NB4 (cell line): ENCODE measurements around the gene SHB.

Source experiments
- DNase-seq: peaks from one replicate; pipeline ENCODE4 v3.0.0; 2010; ENCODE audit warnings: low read depth
- H3K4me3 ChIP-seq: one replicate; pipeline ENCODE4 v1.5.1; 2011; ENCODE audit warnings: mild to moderate bottlenecking, low read depth, low read length, moderate library complexity
- CTCF ChIP-seq: IDR thresholded peaks from one replicate; pipeline ENCODE4 v1.5.1; 2012; ENCODE audit warnings: low read depth, low read length
- MAX ChIP-seq: IDR thresholded peaks from 2 replicates; pipeline ENCODE4 v1.6.1; 2011; ENCODE audit warnings: low read depth, low read length
- MYC ChIP-seq: IDR thresholded peaks from 2 replicates; pipeline ENCODE4 v1.6.1; 2011; ENCODE audit warnings: low read depth, low read length
- POLR2A ChIP-seq: IDR thresholded peaks from 2 replicates; pipeline ENCODE4 v1.6.1; 2011; ENCODE audit warnings: mild to moderate bottlenecking; ENCODE audit not compliant: insufficient read length; ENCODE audit errors: extremely low read depth

Gene SHB

GRCh38 chr9:37948417-37948980 lies 120.5 kb downstream of the SHB start:
- no peak overlapping the region for H3K4me3 ChIP-seq
- DNase-seq: no peak
- TF ChIP-seq POLR2A (no peak), CTCF (no peak), MAX (no peak), MYC (no peak)

- no peak for TF ChIP-seq POLR2A
- no peak for TF ChIP-seq CTCF
- no peak for TF ChIP-seq MAX
- no peak for TF ChIP-seq MYC
- no peak overlapping the region for H3K4me3 ChIP-seq
Measured at GRCh38 chr9:37947977-37948376, 121.0 kb downstream of the SHB start.

GRCh38 chr9:37947471-37947870 lies 121.6 kb downstream of the SHB start:
- no peak for DNase-seq
- no peak for TF ChIP-seq MYC
- no peak for TF ChIP-seq POLR2A
- TF ChIP-seq CTCF: no peak
- TF ChIP-seq MAX: no peak
- no peak overlapping the region for H3K4me3 ChIP-seq

More at GRCh38 chr9:37947977-37948376, 121.0 kb downstream of the SHB start:
- DNase-seq: no peak

- no peak for DNase-seq
- TF ChIP-seq POLR2A: no peak
- TF ChIP-seq MYC: no peak
- TF ChIP-seq CTCF: no peak
- TF ChIP-seq MAX: no peak
- H3K4me3 ChIP-seq: no peak overlapping the region
Measured at GRCh38 chr9:37946971-37947370, 122.1 kb downstream of the SHB start.

GRCh38 chr9:37946041-37946440 lies 123.0 kb downstream of the SHB start:
- no peak for TF ChIP-seq POLR2A
- TF ChIP-seq MAX: no peak
- TF ChIP-seq MYC: no peak
- no peak for TF ChIP-seq CTCF
- no peak overlapping the region for H3K4me3 ChIP-seq
- DNase-seq: no peak
